Measurements from ENCODE around the gene GRK4.
"Not testable (repeated sequence)": the region's sequence is repeated elsewhere in the genome, so short reads cannot be mapped to it uniquely, and the experiment has no call there.

Gene GRK4

GRCh38 chr4:2942532-2943363 is 20.6 kb upstream of the GRK4 start:
- no peak for DNase-seq

GRCh38 chr4:2943364-2944090 is 19.8 kb upstream of the GRK4 start:
- DNase-seq: no peak

GRCh38 chr4:2944091-2944482 is 19.3 kb upstream of the GRK4 start:
- DNase-seq: no peak

GRCh38 chr4:2944586-2945526 is 18.5 kb upstream of the GRK4 start:
- DNase-seq: no peak

- DNase-seq: not testable (repeated sequence)
Observed at GRCh38 chr4:2945619-2946604, 17.5 kb upstream of the GRK4 start.

GRCh38 chr4:2946812-2947600 is 16.4 kb upstream of the GRK4 start:
- DNase-seq: no peak

GRCh38 chr4:2947926-2948325 is 15.4 kb upstream of the GRK4 start:
- no peak for DNase-seq

- DNase-seq: peak; percentile 68
Observed at GRCh38 chr4:2948895-2949781, 14.2 kb upstream of the GRK4 start.

GRCh38 chr4:2949782-2950125 is 13.6 kb upstream of the GRK4 start:
- no peak for DNase-seq

GRCh38 chr4:2950221-2950989 is 13.0 kb upstream of the GRK4 start:
- DNase-seq: no peak

GRCh38 chr4:2953496-2953895 is 9.9 kb upstream of the GRK4 start:
- no peak for DNase-seq

GRCh38 chr4:2954358-2955185 is 8.8 kb upstream of the GRK4 start:
- DNase-seq: peak; percentile 69

GRCh38 chr4:2955186-2956044 is 8.0 kb upstream of the GRK4 start:
- not testable (repeated sequence) for DNase-seq

GRCh38 chr4:2958446-2958845 is 4.9 kb upstream of the GRK4 start:
- no peak for DNase-seq

GRCh38 chr4:2960450-2960849 is 2.9 kb upstream of the GRK4 start:
- DNase-seq: not testable (repeated sequence)

- DNase-seq: peak; percentile 56
Observed at GRCh38 chr4:2961421-2961810, 2.0 kb upstream of the GRK4 start.

GRCh38 chr4:2961811-2962441 is 1.4 kb upstream of the GRK4 start:
- peak; percentile 75 for DNase-seq
